ENCODE results near the gene ZFP69.
"Not testable (repeated sequence)": the region's sequence is repeated elsewhere in the genome, so short reads cannot be mapped to it uniquely, and the experiment has no call there.

The ZFP69 gene

GRCh38 chr1:40476924-40477677 lies at the start of gene ZFP69:
ZFP69 (plus strand) TSS chr1:40477290; CDS start chr1:40479362, 2,072 bp downstream.
- DNase-seq: peak; percentile 19

GRCh38 chr1:40431385-40431784 lies 45.7 kb upstream of the ZFP69 start:
- no peak for DNase-seq

- DNase-seq: no peak
Observed at GRCh38 chr1:40432644-40433390, 44.3 kb upstream of the ZFP69 start.

- no peak for DNase-seq
Observed at GRCh38 chr1:40435471-40435870, 41.6 kb upstream of the ZFP69 start.

GRCh38 chr1:40435876-40436275 lies 41.2 kb upstream of the ZFP69 start:
- no peak for DNase-seq

GRCh38 chr1:40438391-40439015 lies 38.6 kb upstream of the ZFP69 start:
- DNase-seq: no peak

- DNase-seq: peak; percentile 10
Observed at GRCh38 chr1:40439247-40439646, 37.8 kb upstream of the ZFP69 start.

- DNase-seq: peak; percentile 92
Observed at GRCh38 chr1:40449684-40450494, 27.2 kb upstream of the ZFP69 start, which contains the start of gene ZFP69B. ZFP69B (plus strand) TSS chr1:40450476; CDS start chr1:40450962, 486 bp downstream.

- DNase-seq: no peak
Observed at GRCh38 chr1:40450495-40451237, 26.4 kb upstream of the ZFP69 start.

- no peak for DNase-seq
Observed at GRCh38 chr1:40451238-40451585, 25.9 kb upstream of the ZFP69 start.

GRCh38 chr1:40454873-40455272 lies 22.2 kb upstream of the ZFP69 start:
- DNase-seq: no peak

GRCh38 chr1:40462956-40463590 lies 14.0 kb upstream of the ZFP69 start:
- no peak for DNase-seq

- no peak for DNase-seq
Observed at GRCh38 chr1:40469327-40469726, 7.8 kb upstream of the ZFP69 start.

GRCh38 chr1:40475268-40475667 lies 1.8 kb upstream of the ZFP69 start:
- no peak for DNase-seq

GRCh38 chr1:40477678-40478053 lies 576 bp downstream of the ZFP69 start:
- no peak for DNase-seq

- no peak for DNase-seq
Observed at GRCh38 chr1:40478276-40478675, 1.2 kb downstream of the ZFP69 start.

GRCh38 chr1:40479156-40479555 lies 2.1 kb downstream of the ZFP69 start:
- DNase-seq: no peak

GRCh38 chr1:40495315-40495903 lies 18.3 kb downstream of the ZFP69 start:
- no peak for DNase-seq

GRCh38 chr1:40502651-40503050 lies 25.6 kb downstream of the ZFP69 start:
- not testable (repeated sequence) for DNase-seq

GRCh38 chr1:40507973-40508372 lies 30.9 kb downstream of the ZFP69 start:
- no peak for DNase-seq
